ENCODE data around the gene TNN. TPM values are rescaled to one million over a fixed set of nuclear protein-coding genes. Genes with fewer than 3 reads are reported as not detected.
"Not testable (repeated sequence)": the region's sequence is repeated elsewhere in the genome, so short reads cannot be mapped to it uniquely, and the experiment has no call there.

TNN gene, protein sequence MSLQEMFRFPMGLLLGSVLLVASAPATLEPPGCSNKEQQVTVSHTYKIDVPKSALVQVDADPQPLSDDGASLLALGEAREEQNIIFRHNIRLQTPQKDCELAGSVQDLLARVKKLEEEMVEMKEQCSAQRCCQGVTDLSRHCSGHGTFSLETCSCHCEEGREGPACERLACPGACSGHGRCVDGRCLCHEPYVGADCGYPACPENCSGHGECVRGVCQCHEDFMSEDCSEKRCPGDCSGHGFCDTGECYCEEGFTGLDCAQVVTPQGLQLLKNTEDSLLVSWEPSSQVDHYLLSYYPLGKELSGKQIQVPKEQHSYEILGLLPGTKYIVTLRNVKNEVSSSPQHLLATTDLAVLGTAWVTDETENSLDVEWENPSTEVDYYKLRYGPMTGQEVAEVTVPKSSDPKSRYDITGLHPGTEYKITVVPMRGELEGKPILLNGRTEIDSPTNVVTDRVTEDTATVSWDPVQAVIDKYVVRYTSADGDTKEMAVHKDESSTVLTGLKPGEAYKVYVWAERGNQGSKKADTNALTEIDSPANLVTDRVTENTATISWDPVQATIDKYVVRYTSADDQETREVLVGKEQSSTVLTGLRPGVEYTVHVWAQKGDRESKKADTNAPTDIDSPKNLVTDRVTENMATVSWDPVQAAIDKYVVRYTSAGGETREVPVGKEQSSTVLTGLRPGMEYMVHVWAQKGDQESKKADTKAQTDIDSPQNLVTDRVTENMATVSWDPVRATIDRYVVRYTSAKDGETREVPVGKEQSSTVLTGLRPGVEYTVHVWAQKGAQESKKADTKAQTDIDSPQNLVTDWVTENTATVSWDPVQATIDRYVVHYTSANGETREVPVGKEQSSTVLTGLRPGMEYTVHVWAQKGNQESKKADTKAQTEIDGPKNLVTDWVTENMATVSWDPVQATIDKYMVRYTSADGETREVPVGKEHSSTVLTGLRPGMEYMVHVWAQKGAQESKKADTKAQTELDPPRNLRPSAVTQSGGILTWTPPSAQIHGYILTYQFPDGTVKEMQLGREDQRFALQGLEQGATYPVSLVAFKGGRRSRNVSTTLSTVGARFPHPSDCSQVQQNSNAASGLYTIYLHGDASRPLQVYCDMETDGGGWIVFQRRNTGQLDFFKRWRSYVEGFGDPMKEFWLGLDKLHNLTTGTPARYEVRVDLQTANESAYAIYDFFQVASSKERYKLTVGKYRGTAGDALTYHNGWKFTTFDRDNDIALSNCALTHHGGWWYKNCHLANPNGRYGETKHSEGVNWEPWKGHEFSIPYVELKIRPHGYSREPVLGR (N-terminal part only)
- total RNA-seq (2022) (not detected in 2 replicates), Bru-seq, nascent RNA (percentile 1 among the genes with signal in this experiment), BruChase-seq, experiment 1, labeled RNA remaining after a 6-hour chase (percentile 7 among the genes with signal in this experiment), BruChase-seq, experiment 2, labeled RNA remaining after a 2-hour chase (percentile 6 among the genes with signal in this experiment)
- long read RNA-seq = 0 reads

- H3K27me3 Mint-ChIP-seq (ENCODE audit: insufficient read depth, unreplicated experiment) = peaks cover 48% of the 10 kb centered on the region
- H3K9me3 Mint-ChIP-seq (ENCODE audit: unreplicated experiment) = no peaks in the 10 kb centered on the region
- H3K27ac Mint-ChIP-seq (ENCODE audit: low read depth, unreplicated experiment) = no peak within 1 kb of the TSS
- no peaks in the 10 kb centered on the region for H3K36me3 Mint-ChIP-seq (ENCODE audit: insufficient read depth, unreplicated experiment)
- BruUV-seq (replicated peaks) = no TSS peak
- no peaks in the 10 kb centered on the region for H3K4me1 Mint-ChIP-seq (ENCODE audit: insufficient read depth, unreplicated experiment)
- no peak for TF ChIP-seq CTCF (IDR thresholded peaks at IDR 0.05; ENCODE audit: unreplicated experiment)
- intact Hi-C loops (cut with micrococcal nuclease) = no loop called here
- H3K4me3 Mint-ChIP-seq (ENCODE audit: unreplicated experiment) = no peak within 1 kb of the TSS
- POLR2A ChIA-PET = no interaction called here
- CTCF ChIA-PET = interaction anchor here (0.6 kb wide), 1 partner anchor 58 kb away, joined by 3 read pairs; no protein-coding TSS in a partner anchor
- DNase-seq (ENCODE audit: unreplicated experiment) = no peak
Observed at GRCh38 chr1:175067362-175068106, at the start of gene TNN. Gene TNN (plus strand): TSS chr1:175067833. CDS start chr1:175077419, 9,586 bp downstream.

GRCh38 chr1:175019524-175019923 is 48.1 kb upstream of the TNN start:
- H3K36me3 Mint-ChIP-seq (ENCODE audit: insufficient read depth, unreplicated experiment) = peaks cover 47% of the 10 kb centered on the region
- H3K4me3 Mint-ChIP-seq (ENCODE audit: unreplicated experiment) = no peak overlapping the region
- no TSS peak for BruUV-seq (replicated peaks)
- intact Hi-C loops (cut with micrococcal nuclease) = no loop called here
- H3K4me1 Mint-ChIP-seq (ENCODE audit: insufficient read depth, unreplicated experiment) = peaks cover 25% of the 10 kb centered on the region
- no peak for TF ChIP-seq CTCF (IDR thresholded peaks at IDR 0.05; ENCODE audit: unreplicated experiment)
- POLR2A ChIA-PET = interaction anchor here (0.6 to 8.4 kb wide), 3 partner anchors 16 to 43 kb away, joined by 3 to 331 read pairs (median 3); partner anchors contain the start of gene CACYBP
- H3K27ac Mint-ChIP-seq (ENCODE audit: low read depth, unreplicated experiment) = no peak overlapping the region
- H3K9me3 Mint-ChIP-seq (ENCODE audit: unreplicated experiment) = peaks cover 3% of the 10 kb centered on the region
- H3K27me3 Mint-ChIP-seq (ENCODE audit: insufficient read depth, unreplicated experiment) = no peaks in the 10 kb centered on the region
- CTCF ChIA-PET = interaction anchor here (0.6 to 1.0 kb wide), 2 partner anchors 9 to 87 kb away, joined by 3 read pairs; no protein-coding TSS in a partner anchor
- no peak for DNase-seq (ENCODE audit: unreplicated experiment)

GRCh38 chr1:175023043-175023921 is 44.4 kb upstream of the TNN start, which contains the start of gene MRPS14:
Gene MRPS14 (minus strand): TSS chr1:175023425. CDS start chr1:175023408, 17 bp downstream.
- TF ChIP-seq CTCF (IDR thresholded peaks at IDR 0.05; ENCODE audit: unreplicated experiment) = no peak
- Mint-ChIP-seq H3K4me3 (ENCODE audit: unreplicated experiment) (peak within 1 kb of the TSS; percentile 87), H3K27ac (ENCODE audit: low read depth, unreplicated experiment) (peak within 1 kb of the TSS; percentile 77), H3K4me1 (ENCODE audit: insufficient read depth, unreplicated experiment) (peaks cover 20% of the 10 kb centered on the region), H3K9me3 (ENCODE audit: unreplicated experiment) (peaks cover 8% of the 10 kb centered on the region), H3K27me3 (ENCODE audit: insufficient read depth, unreplicated experiment) (no peaks in the 10 kb centered on the region), H3K36me3 (ENCODE audit: insufficient read depth, unreplicated experiment) (peaks cover 20% of the 10 kb centered on the region)
- POLR2A ChIA-PET = interaction anchor here (0.6 to 8.4 kb wide), 32 partner anchors 9 to 1220 kb away, joined by 3 to 331 read pairs (median 4); partner anchors contain the start of genes CACYBP, DARS2, GAS5 and ZBTB37
- CTCF ChIA-PET = interaction anchor here (0.5 to 2.4 kb wide), 23 partner anchors 8 to 1821 kb away, joined by 3 to 12 read pairs (median 4); partner anchors contain the start of gene CACYBP
- DNase-seq (ENCODE audit: unreplicated experiment) = peak; percentile 99
- intact Hi-C loops (cut with micrococcal nuclease) = loop anchor here (1.0 kb wide), 1 partner anchor 24 kb away; the partner anchor contains the start of gene CACYBP
- TSS peak; percentile 73 for BruUV-seq (replicated peaks)

GRCh38 chr1:175023922-175024242 is 43.8 kb upstream of the TNN start:
- Mint-ChIP-seq H3K4me1 (ENCODE audit: insufficient read depth, unreplicated experiment) (peaks cover 20% of the 10 kb centered on the region), H3K36me3 (ENCODE audit: insufficient read depth, unreplicated experiment) (peaks cover 17% of the 10 kb centered on the region), H3K4me3 (ENCODE audit: unreplicated experiment) (peak overlapping the region; percentile 87), H3K27ac (ENCODE audit: low read depth, unreplicated experiment) (peak overlapping the region; percentile 77)
- not testable (repeated sequence) for H3K27me3 Mint-ChIP-seq (ENCODE audit: insufficient read depth, unreplicated experiment); DNase-seq (ENCODE audit: unreplicated experiment); H3K9me3 Mint-ChIP-seq (ENCODE audit: unreplicated experiment)
- intact Hi-C loops (cut with micrococcal nuclease) = loop anchor here (1.0 kb wide), 1 partner anchor 25 kb away; the partner anchor contains the start of gene CACYBP
- ChIA-PET POLR2A (interaction anchor here (0.7 to 8.4 kb wide), 25 partner anchors 9 to 1219 kb away, joined by 3 to 331 read pairs (median 5); partner anchors contain the start of genes CACYBP and DARS2), CTCF (interaction anchor here (0.6 to 2.4 kb wide), 14 partner anchors 11 to 693 kb away, joined by 3 to 12 read pairs (median 4); no protein-coding TSS in a partner anchor)
- BruUV-seq (replicated peaks) = TSS peak; percentile 99
